Mesothelial cell of epicardium (in vitro differentiated cells): ENCODE data around the gene TTLL11. TPM values are rescaled to one million over a fixed set of nuclear protein-coding genes. Genes with fewer than 3 reads are reported as not detected.

Experiments
- DNase-seq, 2 experiments: peaks; one replicate each; pipeline ENCODE4 v3.0.0; 2021; ENCODE audit warnings: low spot score in 2 of 2; ENCODE audit not compliant: unreplicated experiment in 2 of 2
- H3K27ac Mint-ChIP-seq: 2 replicates; pipeline ENCODE4 v1.8.0; 2021; ENCODE audit warnings: mixed read lengths
- H3K27me3 Mint-ChIP-seq: 2 replicates; pipeline ENCODE4 v1.8.0; 2021; ENCODE audit warnings: low read depth, mixed read lengths
- H3K36me3 Mint-ChIP-seq: 2 replicates; pipeline ENCODE4 v1.8.0; 2021; ENCODE audit warnings: mixed read lengths
- H3K4me1 Mint-ChIP-seq: 2 replicates; pipeline ENCODE4 v1.8.0; 2021; ENCODE audit warnings: mixed read lengths
- H3K4me3 Mint-ChIP-seq: 2 replicates; pipeline ENCODE4 v1.8.0; 2021; ENCODE audit warnings: mild to moderate bottlenecking, moderate library complexity, mixed read lengths
- H3K9me3 Mint-ChIP-seq: 2 replicates; pipeline ENCODE4 v1.8.0; 2021; ENCODE audit warnings: mixed read lengths
- total RNA-seq: library from RNA; stranded (reverse); gene quantifications from 3 replicates; pipeline ENCODE4 v1.2.1, GENCODE V29; 2021
- TF ChIP-seq, protein P1 (sequence below): fragments of 200-600 bp; sonication (generic); IDR thresholded peaks from one replicate; pipeline ENCODE4 v1.5.0; 2021; ENCODE audit warnings: antibody characterized with exemption; ENCODE audit not compliant: unreplicated experiment

TTLL11 gene
- total RNA-seq, 1 donor from 2014 or later: 4.8 TPM

- no peak overlapping the region for H3K4me3 Mint-ChIP-seq
- no peaks in the 10 kb centered on the region for H3K4me1 Mint-ChIP-seq
- DNase-seq: no peak
- H3K27me3 Mint-ChIP-seq: no peaks in the 10 kb centered on the region
- H3K27ac Mint-ChIP-seq: no peak overlapping the region
- TF ChIP-seq, protein P1, sequence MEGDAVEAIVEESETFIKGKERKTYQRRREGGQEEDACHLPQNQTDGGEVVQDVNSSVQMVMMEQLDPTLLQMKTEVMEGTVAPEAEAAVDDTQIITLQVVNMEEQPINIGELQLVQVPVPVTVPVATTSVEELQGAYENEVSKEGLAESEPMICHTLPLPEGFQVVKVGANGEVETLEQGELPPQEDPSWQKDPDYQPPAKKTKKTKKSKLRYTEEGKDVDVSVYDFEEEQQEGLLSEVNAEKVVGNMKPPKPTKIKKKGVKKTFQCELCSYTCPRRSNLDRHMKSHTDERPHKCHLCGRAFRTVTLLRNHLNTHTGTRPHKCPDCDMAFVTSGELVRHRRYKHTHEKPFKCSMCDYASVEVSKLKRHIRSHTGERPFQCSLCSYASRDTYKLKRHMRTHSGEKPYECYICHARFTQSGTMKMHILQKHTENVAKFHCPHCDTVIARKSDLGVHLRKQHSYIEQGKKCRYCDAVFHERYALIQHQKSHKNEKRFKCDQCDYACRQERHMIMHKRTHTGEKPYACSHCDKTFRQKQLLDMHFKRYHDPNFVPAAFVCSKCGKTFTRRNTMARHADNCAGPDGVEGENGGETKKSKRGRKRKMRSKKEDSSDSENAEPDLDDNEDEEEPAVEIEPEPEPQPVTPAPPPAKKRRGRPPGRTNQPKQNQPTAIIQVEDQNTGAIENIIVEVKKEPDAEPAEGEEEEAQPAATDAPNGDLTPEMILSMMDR: no peak
- H3K9me3 Mint-ChIP-seq: no peaks in the 10 kb centered on the region
- H3K36me3 Mint-ChIP-seq: no peaks in the 10 kb centered on the region
These were observed 102.4 kb downstream of the TTLL11 start for GRCh38 chr9:121990600-121991306.

DNA sequence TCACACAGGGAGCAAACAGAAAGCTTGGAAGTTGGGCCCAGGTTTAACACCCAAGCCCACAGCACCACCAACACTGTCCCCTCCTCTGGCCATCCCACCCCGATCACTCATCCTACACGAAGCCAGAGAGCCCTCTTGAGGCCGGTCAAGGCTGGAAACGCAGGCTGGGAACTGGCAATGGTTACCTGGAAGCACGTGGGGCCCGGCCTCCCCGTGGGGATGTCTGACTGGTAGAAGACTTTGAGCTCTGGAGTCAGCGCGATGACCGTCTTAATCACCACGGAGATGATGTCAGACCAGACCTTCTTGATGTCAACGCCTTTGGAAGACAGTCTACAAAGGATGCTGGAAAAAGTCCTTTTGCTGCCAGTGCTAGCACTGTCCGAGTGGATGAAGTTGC lies 104.1 kb downstream of the TTLL11 start:
- TF ChIP-seq, protein P1: no peak
- Mint-ChIP-seq H3K4me1 (peaks cover 5% of the 10 kb centered on the region), H3K4me3 (no peak overlapping the region), H3K27ac (no peak overlapping the region), H3K27me3 (no peaks in the 10 kb centered on the region), H3K36me3 (no peaks in the 10 kb centered on the region), H3K9me3 (no peaks in the 10 kb centered on the region)
- peak in 1 of 2 experiments; percentile 45 for DNase-seq

DNA sequence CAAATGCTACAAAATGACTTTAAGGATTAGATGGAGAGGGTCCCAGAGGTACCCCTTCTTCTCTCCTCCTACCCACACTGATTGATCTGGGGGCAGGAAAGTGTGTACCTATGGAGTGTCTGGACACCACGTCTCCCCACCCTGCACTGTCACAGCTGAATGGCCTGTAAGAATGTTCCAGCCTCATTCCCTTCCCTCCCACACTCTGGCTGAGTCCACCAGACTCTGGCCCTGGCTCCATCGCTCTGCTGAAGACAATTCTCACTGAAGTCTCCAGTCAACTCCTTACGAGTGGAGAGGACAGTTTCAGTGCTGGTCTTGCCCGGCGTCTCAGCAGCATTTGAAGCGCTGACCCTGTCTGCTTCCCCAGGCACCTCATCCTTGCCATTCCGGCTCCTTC lies 105.8 kb downstream of the TTLL11 start:
- no peak for DNase-seq
- no peaks in the 10 kb centered on the region for H3K9me3 Mint-ChIP-seq
- no peaks in the 10 kb centered on the region for H3K36me3 Mint-ChIP-seq
- H3K4me1 Mint-ChIP-seq: peaks cover 5% of the 10 kb centered on the region
- H3K4me3 Mint-ChIP-seq: no peak overlapping the region
- TF ChIP-seq, protein P1: no peak
- no peak overlapping the region for H3K27ac Mint-ChIP-seq
- no peaks in the 10 kb centered on the region for H3K27me3 Mint-ChIP-seq

- Mint-ChIP-seq H3K27ac (no peak overlapping the region), H3K4me3 (no peak overlapping the region), H3K36me3 (peaks cover 7% of the 10 kb centered on the region), H3K27me3 (no peaks in the 10 kb centered on the region), H3K9me3 (peaks cover 10% of the 10 kb centered on the region), H3K4me1 (peaks cover 5% of the 10 kb centered on the region)
- TF ChIP-seq, protein P1: no peak
- no peak for DNase-seq
These were observed 107.2 kb downstream of the TTLL11 start for GRCh38 chr9:121985792-121986494.

DNA sequence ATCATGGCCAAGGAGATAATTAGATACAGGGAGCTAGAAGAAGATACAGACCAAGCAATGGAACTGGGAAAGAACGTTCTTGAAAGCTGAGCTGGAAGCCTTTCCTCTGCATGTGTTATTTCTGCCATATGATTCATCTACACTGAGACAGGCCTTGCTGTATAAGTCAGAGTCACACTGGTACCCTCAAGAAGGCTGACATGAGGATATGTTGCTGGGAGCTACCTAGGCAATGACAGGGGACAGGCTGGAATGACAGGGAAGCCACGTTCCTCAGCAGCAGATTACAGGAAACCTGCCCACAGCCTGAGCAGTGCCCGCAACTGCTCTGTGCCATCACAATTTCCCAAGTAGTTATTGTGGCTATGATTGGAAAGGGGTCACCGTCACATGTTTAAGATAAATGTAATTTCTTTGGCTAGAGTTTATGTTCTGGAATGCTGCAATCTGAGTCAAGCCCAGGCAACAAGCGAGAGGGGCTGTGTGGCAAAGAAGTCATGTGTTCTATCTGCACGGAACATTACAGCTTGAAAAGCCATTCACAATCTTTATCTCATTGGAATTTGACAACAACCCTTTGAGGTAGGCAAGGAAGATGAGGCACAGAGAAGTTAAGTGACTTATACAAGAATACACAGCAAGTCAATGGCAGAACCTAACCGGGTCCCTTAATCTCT lies 108.2 kb downstream of the TTLL11 start:
- peaks cover 5% of the 10 kb centered on the region for H3K4me1 Mint-ChIP-seq
- H3K27me3 Mint-ChIP-seq: no peaks in the 10 kb centered on the region
- no peak overlapping the region for H3K27ac Mint-ChIP-seq
- DNase-seq: no peak
- peaks cover 13% of the 10 kb centered on the region for H3K9me3 Mint-ChIP-seq
- peaks cover 7% of the 10 kb centered on the region for H3K36me3 Mint-ChIP-seq
- TF ChIP-seq, protein P1: no peak
- no peak overlapping the region for H3K4me3 Mint-ChIP-seq
